Hypothalamus (tissue), 51 donors: ENCODE measurements around the gene APBA3.
A peak's percentile ranks its signal among the peaks of the same experiment; 100 is the strongest.

Experiments
- DNase-seq, 51 donors: peaks; one replicate each; lab custom pipeline; 2025; lab: John Stamatoyannopoulos, UW

APBA3 gene

GRCh38 chr19:3788996-3789778 lies 27.7 kb upstream of the APBA3 start:
- DNase-seq = no peak

GRCh38 chr19:3785938-3786824 lies 24.7 kb upstream of the APBA3 start, which contains the start of gene MATK:
Gene MATK (minus strand): TSS chr19:3786381. CDS start chr19:3785135, 1,246 bp downstream.
- no peak for DNase-seq

DNA sequence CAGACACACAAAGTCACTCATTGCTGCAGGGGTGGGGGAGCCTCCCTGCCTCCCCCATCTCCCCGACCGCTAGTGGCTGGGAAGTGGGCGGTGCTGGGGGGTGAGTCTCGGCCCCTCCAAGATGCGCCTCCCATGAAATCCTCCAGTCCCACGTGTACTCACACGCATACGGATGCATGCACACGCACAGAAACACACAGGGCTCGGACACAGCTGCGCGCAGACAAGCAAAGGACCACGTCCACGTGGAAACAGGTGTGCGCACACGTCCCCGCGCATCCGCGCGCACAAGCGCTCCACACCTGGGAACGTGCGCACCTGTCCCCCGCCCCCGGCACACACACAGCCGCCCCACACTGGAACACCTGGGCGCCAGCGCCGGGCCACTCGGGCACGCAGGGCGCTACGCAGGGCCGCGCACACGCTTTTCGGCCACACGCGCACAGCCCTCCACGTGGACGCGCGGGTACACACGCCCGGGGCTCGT lies 24.0 kb upstream of the APBA3 start:
- peak in 5 of 51 donors; percentile 7 to 21 (median 15) for DNase-seq

DNA sequence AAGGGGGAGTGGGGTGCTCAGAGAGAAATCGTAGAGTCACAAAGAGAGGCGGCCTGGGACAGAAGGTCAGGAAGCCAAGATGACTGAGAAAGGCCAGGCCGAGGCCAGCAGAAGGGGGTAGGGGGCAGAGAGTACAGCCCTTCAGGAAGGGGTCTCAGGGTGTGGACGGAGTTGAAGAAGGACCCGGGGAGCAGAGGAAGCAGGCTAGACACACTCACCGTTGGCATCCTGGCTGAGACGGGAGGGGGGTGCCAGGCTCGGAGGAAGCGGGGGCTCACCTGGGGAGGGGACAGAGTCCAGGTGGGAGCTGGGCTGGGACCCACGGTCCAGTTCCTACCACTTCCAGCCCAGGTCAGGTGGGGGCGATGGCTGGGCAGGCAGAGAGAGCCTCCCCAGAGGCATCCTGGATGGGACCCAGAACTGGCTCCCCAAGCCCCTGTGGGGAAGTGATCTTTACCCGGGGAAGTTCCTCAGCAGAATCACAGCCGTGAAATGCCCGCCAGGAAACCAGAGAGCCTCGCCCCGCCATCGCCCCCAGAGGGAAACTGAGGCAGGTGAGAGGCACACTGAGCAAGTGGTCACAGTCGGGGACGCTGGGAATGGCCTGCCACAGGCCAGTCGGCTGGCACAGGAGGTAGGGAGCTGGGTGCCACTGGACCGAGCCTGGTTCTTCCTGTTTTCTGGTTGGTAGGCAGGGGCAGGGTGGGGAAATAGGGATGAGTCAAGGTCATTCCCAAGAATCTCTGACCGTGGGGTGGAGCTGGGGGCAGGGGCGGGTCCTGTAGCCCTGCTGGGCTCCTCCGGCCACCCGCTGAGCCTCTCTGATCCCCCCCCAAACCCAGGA lies 23.3 kb upstream of the APBA3 start:
- peak in 1 of 51 donors; percentile 11 for DNase-seq

DNA sequence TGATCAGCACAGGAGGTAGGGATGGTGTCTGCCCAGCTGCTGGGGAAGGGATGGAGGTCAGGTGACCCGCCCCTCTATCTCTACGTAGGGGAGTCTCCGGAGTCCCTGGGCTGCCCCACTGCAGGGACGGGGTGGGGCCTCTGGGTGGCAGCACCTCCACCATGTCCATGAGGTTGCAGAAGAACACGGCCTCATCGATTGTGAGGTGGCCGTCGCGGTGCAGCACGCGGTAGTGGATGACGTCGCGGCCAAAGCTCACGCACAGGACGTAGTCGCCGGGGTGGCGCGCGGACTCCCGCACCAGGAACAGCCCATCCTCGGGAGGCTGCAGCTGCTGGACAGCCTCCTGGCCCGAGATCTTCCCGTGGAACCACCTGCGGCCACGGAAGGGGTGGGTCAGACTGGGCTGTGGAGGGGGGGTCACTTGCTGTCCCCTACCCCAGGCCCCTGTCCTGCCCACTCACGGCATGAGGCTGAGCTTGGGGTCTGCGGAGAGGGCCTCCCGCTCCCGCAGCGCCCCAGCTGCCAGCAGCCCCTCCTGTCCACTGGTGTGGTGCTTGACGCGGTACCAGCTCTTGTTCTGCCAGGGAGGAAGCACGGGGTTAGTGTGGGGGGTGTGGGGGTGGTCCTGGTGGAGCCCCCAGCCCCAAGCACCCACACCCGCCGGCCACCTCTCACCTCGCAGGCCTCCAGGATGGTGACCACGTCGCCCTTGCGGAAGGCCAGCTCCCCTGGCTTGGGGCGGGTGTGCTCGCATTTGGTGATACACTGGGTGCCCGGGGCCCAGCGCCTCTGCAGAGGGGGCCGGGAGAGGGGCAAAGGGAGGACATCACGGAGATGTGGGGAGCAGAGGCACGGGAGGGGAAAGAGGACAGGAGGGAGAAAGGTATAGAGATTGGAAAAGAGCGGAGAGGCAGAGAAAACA lies 22.4 kb upstream of the APBA3 start:
- DNase-seq = no peak

DNA sequence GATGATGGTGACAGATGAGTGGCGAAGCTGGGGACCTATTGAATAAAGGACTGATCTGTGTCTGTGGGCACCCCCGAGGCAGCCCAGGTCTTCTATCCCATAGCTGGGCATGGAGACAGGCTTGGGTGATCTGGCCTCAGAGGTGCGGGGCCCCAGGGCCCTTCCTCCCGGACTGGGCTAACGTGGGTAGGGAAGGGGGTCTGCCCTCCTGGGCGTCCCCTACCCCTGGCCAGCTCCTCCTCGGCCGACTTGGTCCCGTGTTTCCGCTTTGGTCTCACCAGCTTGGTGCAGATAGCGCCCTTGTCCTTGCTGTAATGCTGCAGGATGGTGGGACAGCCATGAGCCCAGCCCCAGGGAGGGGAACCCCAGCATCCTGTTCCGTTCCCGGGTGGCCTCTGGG lies 21.4 kb upstream of the APBA3 start:
- no peak for DNase-seq

GRCh38 chr19:3782330-3782729 lies 20.8 kb upstream of the APBA3 start:
- no peak for DNase-seq

DNA sequence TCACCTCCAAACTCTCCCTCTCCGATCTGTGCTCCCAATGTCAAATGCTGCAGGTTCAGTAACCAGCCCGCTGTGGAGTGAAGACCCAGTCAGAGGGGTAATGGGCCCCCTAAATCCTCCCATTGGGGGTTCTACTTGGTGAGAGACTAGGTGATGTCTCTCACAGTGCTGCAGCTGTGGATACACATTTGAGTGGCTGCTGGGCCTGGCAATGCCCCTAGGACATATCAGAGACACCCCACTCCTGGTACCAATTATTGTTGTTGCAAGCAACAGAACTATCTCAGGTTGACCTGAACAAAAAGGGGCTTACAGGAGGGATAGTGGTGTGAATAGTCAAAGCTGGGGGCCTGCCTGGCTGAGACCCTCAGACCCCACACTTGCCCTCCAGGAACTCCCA lies 20.1 kb upstream of the APBA3 start:
- DNase-seq = no peak

- no peak for DNase-seq
Observed at GRCh38 chr19:3780786-3781304, 19.4 kb upstream of the APBA3 start.

- no peak for DNase-seq
Observed at GRCh38 chr19:3778899-3779723, 17.6 kb upstream of the APBA3 start.

- DNase-seq = no peak
Observed at GRCh38 chr19:3778104-3778867, 16.8 kb upstream of the APBA3 start.

GRCh38 chr19:3776479-3777040 lies 15.1 kb upstream of the APBA3 start:
- DNase-seq = no peak

DNA sequence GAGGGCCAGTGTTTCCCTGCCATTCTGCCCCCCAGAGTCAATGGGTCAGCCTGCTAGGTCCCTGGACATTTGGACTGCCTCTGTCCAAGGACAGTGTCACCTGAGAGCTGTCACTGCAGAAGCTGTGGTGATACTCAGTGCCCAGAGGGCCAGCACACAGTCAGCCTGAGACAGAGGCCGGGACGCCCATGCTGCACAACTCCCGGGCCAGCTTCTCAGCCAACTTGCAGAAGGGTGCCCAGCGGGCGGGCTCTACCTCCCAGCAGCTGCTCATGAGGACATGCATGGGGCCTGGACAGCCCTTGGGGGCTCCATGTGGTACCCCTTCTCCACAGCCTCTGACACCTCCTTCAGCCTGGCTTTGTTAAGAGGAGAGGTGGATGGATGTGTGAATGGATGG lies 14.3 kb upstream of the APBA3 start:
- DNase-seq = no peak

DNA sequence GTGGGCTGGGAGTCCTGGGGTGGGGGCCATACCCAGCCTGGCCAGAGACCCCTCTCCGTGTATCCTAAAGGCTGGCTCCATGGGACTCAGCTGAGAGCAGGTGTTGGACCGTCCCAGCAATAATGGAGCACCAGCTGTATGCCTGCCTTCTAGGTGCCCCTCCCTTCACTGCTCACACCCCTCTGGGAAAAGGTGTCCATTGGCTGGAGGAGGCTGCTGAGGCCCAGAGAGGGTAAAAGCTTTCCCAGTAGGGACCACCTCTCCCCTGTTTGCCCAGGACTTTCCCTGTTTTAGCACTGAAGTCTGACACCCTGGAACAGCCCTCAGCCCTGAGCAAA lies 13.9 kb upstream of the APBA3 start:
- no peak for DNase-seq

DNA sequence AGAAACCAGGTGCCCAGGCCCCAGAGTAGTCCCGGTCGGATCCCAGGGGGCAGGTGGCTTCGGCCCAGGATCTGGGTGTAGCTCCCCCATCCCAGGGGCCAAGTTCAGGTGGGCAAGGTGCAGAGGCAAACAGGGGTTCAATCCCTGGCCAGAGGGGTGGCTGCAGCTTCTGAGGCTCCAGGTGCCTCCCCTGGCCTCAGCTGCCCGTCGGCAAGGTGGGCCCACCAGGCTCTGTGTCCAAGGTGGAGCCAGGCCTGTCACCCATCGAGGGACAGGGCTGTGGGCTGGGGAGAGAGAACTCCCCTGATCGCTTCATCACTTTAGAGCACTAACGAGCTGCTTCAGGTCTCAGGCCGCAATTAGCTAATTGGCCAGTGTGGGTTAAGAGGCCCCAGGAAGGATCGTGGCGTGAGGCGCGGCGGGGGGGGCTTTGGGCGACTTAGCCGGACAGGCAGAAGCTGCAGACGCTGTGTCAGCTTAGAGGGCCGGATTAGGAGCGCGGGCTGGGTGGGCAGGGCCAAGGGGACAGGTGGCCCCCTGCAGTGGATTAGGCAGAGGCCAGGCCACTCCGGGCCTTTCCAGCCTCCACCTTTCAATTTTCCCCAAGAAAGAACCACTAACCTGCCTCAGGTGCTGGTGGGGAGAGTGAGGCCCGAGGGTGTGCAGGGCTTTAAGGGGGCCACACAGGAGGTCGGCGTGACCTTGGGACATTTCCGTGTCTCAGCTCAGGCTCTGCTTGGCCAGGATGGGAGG lies 13.3 kb upstream of the APBA3 start:
- no peak for DNase-seq

GRCh38 chr19:3773814-3774515 lies 12.5 kb upstream of the APBA3 start:
- DNase-seq = no peak
